Ureter (tissue), 1 donor: ENCODE results near the gene INVS. TPM values are rescaled to one million over a fixed set of nuclear protein-coding genes. Genes with fewer than 3 reads are reported as not detected.
"Not testable (repeated sequence)": the region's sequence is repeated elsewhere in the genome, so short reads cannot be mapped to it uniquely, and the experiment has no call there.

ENCODE experiments used
- DNase-seq: peaks from one replicate; pipeline ENCODE4 v3.0.0-alpha.2; 2020; ENCODE audit warnings: low spot score
- total RNA-seq: library from RNA; stranded (reverse); gene quantifications from one replicate; pipeline ENCODE4 v1.2.4, GENCODE V29; 2023
- donor health status: DM: yes; HTN: yes; CAD: no.

The INVS gene
- 24.1 TPM for total RNA-seq

GRCh38 chr9:100098887-100099721 lies at the start of gene INVS, which contains the start of gene ERP44:
INVS (plus strand) TSS chr9:100099243; CDS start chr9:100104522, 5,279 bp downstream.
ERP44 (minus strand) TSS chr9:100099000; CDS start chr9:100098840, 160 bp downstream.
- peak; percentile 99 for DNase-seq

GRCh38 chr9:100049551-100049950 lies 49.5 kb upstream of the INVS start:
- DNase-seq: no peak

- no peak for DNase-seq
Observed at GRCh38 chr9:100052375-100052774, 46.7 kb upstream of the INVS start.

- no peak for DNase-seq
Observed at GRCh38 chr9:100056561-100056960, 42.5 kb upstream of the INVS start.

- DNase-seq: no peak
Observed at GRCh38 chr9:100057624-100058023, 41.4 kb upstream of the INVS start.

- DNase-seq: no peak
Observed at GRCh38 chr9:100058699-100059579, 40.1 kb upstream of the INVS start.

- not testable (repeated sequence) for DNase-seq
Observed at GRCh38 chr9:100062683-100063082, 36.4 kb upstream of the INVS start.

- no peak for DNase-seq
Observed at GRCh38 chr9:100063185-100063584, 35.9 kb upstream of the INVS start.

- DNase-seq: no peak
Observed at GRCh38 chr9:100064872-100065581, 34.0 kb upstream of the INVS start.

- no peak for DNase-seq
Observed at GRCh38 chr9:100066539-100066938, 32.5 kb upstream of the INVS start.

GRCh38 chr9:100067990-100068389 lies 31.1 kb upstream of the INVS start:
- DNase-seq: not testable (repeated sequence)

GRCh38 chr9:100069068-100069467 lies 30.0 kb upstream of the INVS start:
- not testable (repeated sequence) for DNase-seq

GRCh38 chr9:100070104-100071041 lies 28.7 kb upstream of the INVS start:
- no peak for DNase-seq

- DNase-seq: no peak
Observed at GRCh38 chr9:100071271-100071670, 27.8 kb upstream of the INVS start.

- no peak for DNase-seq
Observed at GRCh38 chr9:100072805-100073204, 26.2 kb upstream of the INVS start.

- no peak for DNase-seq
Observed at GRCh38 chr9:100074093-100074492, 24.9 kb upstream of the INVS start.

GRCh38 chr9:100074989-100075388 lies 24.1 kb upstream of the INVS start:
- no peak for DNase-seq

GRCh38 chr9:100076256-100076655 lies 22.8 kb upstream of the INVS start:
- DNase-seq: not testable (repeated sequence)

- no peak for DNase-seq
Observed at GRCh38 chr9:100082782-100083181, 16.3 kb upstream of the INVS start.

- no peak for DNase-seq
Observed at GRCh38 chr9:100083448-100084127, 15.5 kb upstream of the INVS start.
